Raji (cell line): Measurements from ENCODE around the gene LPIN2.

Experiments
- POLR2A ChIP-seq: IDR thresholded peaks from 2 replicates; pipeline ENCODE4 v1.6.1; 2011; ENCODE audit warnings: low read depth, low read length, control low read depth; ENCODE audit not compliant: insufficient read depth

LPIN2 gene

DNA sequence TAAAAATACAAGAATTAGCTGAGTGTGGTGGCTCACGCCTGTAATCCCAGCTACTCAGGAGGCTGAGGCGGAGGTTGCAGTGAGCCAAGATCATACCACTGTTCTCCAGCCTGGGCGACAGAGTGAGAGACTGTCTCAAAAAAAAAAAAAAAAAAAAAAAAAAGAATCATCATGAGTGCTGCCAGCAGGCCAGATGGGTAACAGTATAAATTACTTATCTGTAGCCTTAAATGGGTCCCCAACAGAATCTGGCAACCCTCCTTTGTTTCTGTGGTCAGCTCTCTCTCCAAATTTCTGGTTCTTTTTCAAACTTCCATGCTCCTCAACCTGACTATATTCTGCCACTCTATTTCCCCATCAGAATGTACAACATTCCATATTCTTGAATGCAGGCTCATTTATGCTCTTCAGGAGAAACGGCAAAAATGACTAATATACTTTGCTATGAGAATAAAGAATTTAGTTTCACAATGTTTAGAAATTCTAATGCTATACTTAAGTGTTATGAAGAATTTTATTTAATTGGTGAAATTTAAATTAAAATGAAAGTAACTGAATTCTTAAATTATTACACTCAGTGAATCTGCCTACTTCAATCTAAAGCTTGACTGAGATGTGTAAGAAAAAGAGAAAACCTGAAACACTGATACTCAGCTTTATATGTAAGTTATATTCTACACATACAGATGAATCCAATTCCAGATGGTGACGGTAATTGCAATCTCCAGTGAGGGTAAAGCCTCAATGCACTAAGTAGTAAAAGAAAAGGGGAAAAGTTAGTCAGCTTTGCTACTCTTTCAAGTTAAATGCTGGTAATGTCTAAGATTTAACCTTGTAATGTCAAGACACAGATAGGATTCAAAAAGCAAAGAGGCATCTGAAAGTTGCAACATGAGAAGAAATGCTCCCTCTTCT, 24.8 kb downstream of the LPIN2 start:
- no peak for TF ChIP-seq POLR2A

DNA sequence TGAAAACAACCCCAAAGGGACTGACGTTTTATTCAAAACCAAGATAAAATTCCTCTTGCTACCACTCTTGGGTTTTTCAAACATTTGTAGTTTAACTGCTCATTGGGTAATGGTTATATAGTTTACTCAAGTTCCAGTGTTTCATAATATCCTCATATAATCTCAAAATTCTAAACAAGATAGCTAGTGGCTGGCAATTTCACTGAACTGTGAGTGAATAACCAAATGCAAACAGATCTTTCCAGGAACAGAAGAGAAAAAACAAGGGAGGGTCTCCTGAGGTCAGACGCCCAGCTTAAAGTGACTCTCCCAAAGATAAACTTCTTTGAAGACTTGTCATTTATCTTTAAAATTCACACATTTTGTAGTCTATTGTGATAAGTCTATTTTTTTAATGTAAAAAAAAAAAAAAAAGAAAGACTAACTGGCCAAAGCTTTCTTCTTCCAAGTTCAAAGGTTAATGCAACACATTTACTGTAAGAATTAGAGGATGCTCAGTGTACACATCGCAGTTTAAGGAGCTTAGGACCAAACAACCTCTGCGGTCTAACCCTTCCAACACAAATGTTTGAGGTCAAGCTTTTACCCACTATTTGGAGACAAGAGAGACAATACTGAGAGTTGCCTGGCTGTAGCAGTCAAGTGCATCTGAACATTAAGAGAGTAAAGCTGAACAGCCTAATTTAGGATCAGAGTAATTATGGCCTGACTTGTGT, 26.6 kb downstream of the LPIN2 start:
- TF ChIP-seq POLR2A = no peak

DNA sequence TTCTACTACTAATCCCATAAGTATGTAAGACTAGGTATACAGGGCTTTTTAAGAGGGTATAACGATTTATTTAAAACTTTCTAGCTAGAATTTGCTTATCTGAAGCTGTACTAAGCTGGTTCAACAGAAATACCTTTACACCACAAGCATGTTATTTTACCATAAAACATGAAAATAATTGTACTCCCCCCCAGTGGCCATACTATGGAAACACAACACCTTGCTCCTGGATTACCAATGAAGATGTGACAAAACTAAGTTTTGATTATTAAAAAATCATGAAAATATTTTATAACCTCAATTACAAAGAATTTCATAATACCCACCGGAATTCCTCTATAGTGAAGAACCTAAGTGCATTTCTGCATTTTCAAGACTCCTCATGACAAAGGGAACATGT, 27.3 kb downstream of the LPIN2 start:
- TF ChIP-seq POLR2A = no peak

DNA sequence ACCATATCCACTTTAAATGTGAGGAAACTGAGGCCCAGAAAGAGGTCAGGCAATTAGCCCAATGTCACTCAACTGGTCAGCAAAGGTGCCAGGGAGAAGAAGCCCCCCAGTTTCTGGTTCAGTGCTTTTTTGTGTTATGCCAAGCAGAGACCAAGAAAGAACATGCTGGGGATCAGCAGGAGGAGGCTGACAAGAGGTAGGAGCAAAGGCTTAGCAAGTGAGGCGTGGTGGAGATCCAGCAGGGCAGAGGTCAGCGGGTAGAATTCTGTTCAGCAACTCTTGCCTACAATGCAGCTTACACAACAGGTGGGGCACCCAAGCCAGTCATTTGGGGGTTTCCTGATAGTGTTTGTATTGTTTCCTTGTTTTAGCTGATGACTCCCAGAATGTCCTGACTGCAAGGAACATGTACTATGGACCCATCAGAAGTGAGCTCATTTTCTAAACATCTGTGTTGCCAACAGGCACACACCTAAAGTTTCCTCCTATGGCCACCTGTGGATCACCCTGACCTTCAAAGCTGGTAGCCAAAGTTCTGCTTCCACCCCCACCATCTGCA, 28.2 kb downstream of the LPIN2 start:
- TF ChIP-seq POLR2A = no peak

DNA sequence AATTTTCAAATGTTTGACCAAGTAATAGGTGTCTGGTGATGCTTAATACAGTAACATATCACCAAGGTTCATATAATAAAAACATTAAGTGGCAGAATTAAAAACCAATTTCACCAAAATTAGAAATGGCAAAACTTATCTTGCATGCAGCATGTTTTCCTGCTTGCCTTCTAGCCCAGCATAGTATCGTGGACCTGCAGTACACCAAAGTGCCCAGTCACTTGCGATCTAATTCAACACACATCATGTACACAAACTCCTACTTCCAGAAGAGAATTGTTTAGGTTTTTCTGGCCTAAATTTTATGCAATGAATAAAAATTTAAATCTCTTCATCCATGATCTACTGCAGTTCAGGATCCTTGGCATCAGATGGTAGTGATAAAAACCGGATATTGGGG, 28.9 kb downstream of the LPIN2 start:
- no peak for TF ChIP-seq POLR2A

DNA sequence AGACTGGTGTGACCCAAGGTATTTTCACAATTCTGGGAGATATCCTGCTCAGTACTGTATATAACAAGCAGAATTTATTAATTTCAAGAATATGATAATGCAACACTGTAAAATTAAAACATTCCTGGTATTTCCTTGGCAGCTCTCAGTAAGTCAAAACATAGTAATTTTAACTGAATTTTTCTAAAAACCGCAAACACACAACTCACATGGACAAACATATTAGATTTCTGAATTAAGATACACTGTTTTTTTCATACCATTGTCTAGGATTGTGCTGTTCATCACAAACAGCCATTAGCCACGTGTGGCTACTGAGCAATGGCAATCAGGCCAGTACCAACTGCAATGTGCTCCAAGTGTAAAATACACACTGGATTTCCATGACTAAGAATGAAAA, 29.6 kb downstream of the LPIN2 start:
- no peak for TF ChIP-seq POLR2A

DNA sequence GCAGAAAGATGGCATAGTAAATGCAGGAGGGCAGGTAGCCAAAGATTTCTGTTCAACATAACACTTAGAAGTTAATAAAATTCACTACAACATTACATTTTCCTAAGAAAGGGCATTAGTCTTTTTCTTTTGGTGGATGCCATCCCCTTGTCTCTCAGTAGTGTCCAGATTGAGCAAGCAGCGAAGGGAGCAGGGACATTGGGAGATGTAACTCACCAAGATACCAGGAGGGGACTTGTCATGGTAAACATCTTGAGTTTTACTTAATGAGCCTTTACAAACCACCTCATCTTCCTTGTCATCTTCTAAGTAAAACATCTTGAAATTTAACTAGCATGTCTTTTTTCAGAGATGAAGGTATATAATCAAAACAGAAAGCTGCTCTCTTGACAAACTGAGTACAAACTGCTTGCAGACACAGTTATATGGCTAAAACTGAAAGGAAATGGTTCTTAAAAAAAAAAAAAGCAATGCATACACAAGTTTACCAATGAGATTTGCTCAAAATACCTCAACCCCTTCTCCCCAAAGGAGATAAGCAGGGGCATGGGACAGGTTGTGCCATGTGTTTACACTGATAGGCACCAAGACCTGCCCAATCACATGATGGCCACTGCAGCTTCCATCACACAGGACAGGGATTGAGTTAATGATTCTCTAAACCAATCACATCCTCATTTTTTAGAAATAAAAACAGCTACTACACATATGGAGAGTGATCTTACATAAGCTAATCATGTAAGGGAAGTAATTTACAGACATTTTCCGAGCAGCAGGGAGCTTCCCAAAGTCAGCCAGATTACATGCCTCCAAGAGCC, 30.3 kb downstream of the LPIN2 start:
- no peak for TF ChIP-seq POLR2A

DNA sequence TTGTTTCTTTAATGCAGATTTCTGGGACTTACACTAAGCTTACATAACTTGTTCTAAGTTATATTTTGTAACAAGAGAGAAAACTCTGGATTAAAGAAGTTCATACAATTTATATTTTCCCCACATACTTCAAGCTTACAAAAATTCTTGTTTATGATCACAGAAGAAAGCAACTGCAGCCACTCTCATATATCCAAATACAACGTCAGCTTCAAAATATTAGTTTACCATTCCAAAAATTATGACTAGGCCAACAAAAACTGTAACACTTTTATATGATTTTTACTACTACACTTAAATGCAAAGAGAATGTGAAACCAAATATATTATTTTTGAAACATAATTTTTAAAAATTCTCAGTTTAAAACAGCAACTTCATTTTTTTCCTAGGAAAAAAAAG, 30.9 kb downstream of the LPIN2 start:
- TF ChIP-seq POLR2A = no peak

DNA sequence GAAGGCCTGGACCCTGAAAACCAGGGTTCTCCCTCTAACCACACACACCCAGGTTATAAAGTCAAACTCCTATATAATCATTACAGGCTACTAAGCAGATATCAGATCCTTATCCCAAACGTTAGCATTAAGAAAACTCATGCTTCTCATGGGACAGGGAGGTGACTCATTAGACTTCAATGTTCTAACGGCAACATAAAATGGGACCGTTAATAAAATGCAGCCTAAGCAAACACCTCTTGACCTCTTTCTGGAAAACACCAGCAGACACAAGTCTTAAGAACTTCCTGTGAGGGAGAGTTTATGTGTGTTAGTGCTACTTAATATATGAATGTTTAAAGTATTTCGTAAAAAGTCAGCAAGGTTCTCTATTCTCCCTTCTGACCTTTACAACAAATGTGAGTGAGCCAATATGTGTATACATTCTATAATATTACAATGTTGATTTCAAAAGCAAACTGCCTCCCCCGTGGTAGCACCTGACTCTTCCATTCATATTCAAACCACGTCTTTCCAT, 31.7 kb downstream of the LPIN2 start:
- no peak for TF ChIP-seq POLR2A

DNA sequence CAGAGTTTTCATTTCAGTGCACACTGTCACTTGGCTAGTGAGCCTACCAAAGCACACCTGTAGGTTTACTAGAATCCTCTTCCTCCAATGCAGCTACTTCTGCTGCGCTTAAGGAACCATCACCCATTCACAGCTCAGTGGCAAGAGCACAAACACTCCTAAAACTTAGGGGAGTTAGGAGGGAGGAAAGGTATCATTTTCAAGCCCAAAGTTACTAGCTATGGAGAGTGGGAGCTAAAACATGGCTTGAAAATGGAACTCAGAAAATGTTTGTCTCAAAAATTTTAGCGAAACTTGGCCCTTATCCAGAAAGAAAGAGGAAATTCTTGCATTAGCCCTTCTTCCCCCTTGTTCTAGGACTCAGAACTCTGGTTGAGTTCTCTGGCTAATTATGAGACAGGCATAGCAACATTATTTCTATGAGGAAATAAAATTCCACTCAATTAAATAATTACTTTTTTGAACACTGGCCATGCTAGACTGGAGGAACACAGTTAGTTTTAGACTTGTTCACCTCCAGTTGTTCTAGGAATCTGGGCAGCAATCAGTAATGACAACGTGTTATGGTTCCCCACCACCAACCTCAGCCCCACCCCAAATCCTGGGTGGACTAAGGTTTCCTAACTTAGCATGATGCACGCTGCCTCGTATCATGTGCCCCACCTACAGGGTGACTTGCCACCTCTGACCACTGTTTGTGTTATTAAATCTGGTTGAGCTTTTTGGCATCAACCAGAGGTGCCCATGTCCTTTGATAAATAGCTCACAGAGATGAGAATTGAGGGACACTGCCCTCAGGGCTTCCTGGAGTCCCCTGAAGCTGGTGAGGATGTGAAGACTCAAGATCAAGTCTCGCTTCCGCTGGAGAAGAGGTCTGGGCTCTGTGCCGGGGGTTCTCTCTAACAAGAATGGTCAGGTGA, 32.8 kb downstream of the LPIN2 start:
- TF ChIP-seq POLR2A = no peak

DNA sequence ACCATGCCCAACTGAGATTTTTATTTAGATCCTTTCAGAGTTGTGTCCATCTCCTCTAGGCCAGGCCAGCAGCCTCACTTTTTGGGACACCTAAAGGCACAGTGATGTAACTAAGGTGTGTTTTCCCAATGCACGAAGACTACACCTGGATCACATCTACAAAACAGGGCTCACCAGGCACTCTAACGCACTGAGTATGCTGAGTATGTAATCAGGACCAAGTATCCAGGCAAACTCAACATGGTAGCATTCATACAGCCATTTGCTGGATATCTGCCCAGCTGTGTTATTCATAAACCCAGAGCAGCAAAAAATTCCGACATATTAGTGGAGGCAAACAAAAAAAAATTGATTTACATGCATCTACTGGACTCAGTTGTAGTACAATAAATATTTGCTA, 33.8 kb downstream of the LPIN2 start:
- TF ChIP-seq POLR2A = no peak

DNA sequence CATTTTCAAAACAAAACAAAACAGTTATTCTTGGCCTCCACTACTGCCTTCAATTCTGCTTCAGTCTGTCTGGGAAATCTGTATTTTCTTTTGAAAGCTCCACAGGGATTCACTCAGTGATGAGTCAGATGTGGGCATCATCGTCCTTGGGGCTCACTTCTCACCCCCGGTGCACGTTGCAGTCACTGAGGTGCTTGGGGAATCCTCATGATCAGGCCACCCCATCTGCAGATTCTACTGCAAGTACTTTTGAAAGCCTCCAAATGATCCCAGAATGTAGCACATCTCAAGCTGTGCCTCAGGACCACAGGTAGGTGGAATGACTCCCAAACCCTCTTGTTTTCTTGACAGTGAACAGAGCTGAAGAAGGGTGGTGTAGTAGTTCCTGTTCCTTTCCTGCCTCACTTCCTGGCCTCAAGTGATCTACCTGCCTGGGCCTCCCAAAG, 34.3 kb downstream of the LPIN2 start:
- no peak for TF ChIP-seq POLR2A

DNA sequence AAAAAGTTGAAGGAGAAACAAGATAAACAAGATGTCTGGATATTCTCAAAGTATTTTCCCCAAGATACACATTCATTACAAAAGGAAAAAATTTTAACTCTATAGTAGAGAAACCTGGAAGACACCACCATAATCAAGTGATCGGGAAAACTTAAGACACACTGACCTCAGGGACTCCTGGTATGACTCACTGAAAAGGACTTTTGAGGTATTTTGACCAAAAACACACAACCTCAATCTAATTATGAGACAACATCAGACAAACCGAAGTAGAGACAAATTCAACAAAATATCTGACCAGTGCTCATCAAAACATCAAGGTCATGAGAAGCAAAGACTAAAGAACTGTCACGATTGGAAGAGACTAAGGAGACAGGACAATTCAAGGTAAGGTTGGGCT, 34.7 kb downstream of the LPIN2 start:
- no peak for TF ChIP-seq POLR2A
